B cell (primary cell): Measurements from ENCODE around the gene MYO6. TPM values are rescaled to one million over a fixed set of nuclear protein-coding genes. Genes with fewer than 3 reads are reported as not detected.

ENCODE experiments used
- ATAC-seq: fragments of 200-7000 bp; cut with Tn5 transposase; one replicate; pipeline ENCODE4 v1.10.0; 2021; ENCODE audit warnings: low read depth, mild to moderate bottlenecking, moderate number of reproducible peaks, moderate library complexity
- CTCF ChIA-PET: fragments of 350-600 bp; sonication (Branson Sonifier 250); formaldehyde crosslinking; loops from one replicate; lab custom pipeline; 2021; ENCODE audit warnings: antibody characterized with exemption, inconsistent platforms; lab: Charles Lee
- POLR2A ChIA-PET: fragments of 350-600 bp; sonication (Branson Sonifier 250); formaldehyde crosslinking; loops from one replicate; lab custom pipeline; 2021; ENCODE audit warnings: antibody characterized with exemption; lab: Charles Lee
- DNase-seq: peaks from one replicate; pipeline ENCODE4 v3.0.0; 2013
- H2AFZ ChIP-seq: 2 replicates; pipeline ENCODE4 v1.6.1; 2012; ENCODE audit warnings: mild to moderate bottlenecking, low read depth, low read length; ENCODE audit not compliant: insufficient read depth, poor library complexity, severe bottlenecking
- H3K27ac ChIP-seq, 2 donors: 1 replicate in 1 of 2; 2 replicates in 1 of 2; pipeline ENCODE4 v1.5.1; 2012 to 2013; ENCODE audit warnings: low read length in 2 of 2, mild to moderate bottlenecking in 2 of 2, moderate library complexity in 1 of 2
- H3K27me3 ChIP-seq, 4 experiments: fragments of 200-600 bp in 1 of 4; sonication (generic) in 1 of 4; replicated peaks in 1 of 4; 1 replicate in 2 of 4; 2 replicates in 2 of 4; pipeline versions ENCODE4 v1.6.1 to v1.7.0; 2013 to 2016; ENCODE audit warnings: low read length in 3 of 4, mild to moderate bottlenecking in 2 of 4, mixed read lengths in 1 of 4, moderate library complexity in 1 of 4; ENCODE audit not compliant: insufficient read depth in 4 of 4, control insufficient read depth in 3 of 4; ENCODE audit errors: control extremely low read depth in 1 of 4
- H3K36me3 ChIP-seq, 2 experiments: replicated peaks in 1 of 2; 1 replicate in 1 of 2; 2 replicates in 1 of 2; pipeline versions ENCODE4 v1.6.1 to v1.7.1; 2013; ENCODE audit warnings: low read length in 1 of 2; ENCODE audit not compliant: insufficient read depth in 2 of 2, control insufficient read depth in 1 of 2; ENCODE audit errors: control extremely low read depth in 1 of 2, extremely low read depth in 1 of 2
- H3K4me1 ChIP-seq, 2 donors: fragments of 200-600 bp in 1 of 2; sonication (generic) in 1 of 2; 1 replicate in 1 of 2; 2 replicates in 1 of 2; pipeline versions ENCODE4 v1.5.1 to v1.6.1; 2013 to 2017; ENCODE audit warnings: low read length in 2 of 2; ENCODE audit not compliant: control insufficient read depth in 2 of 2, insufficient read depth in 2 of 2
- H3K4me2 ChIP-seq: replicated peaks from 2 replicates; pipeline ENCODE3; 2012; ENCODE audit warnings: mild to moderate bottlenecking, low read depth, low read length; ENCODE audit not compliant: poor library complexity, severe bottlenecking
- H3K4me3 ChIP-seq, 5 experiments: fragments of 200-600 bp in 1 of 5; sonication (generic) in 1 of 5; 1 replicate in 3 of 5; 2 replicates in 2 of 5; pipeline versions ENCODE4 v1.5.1 to v1.7.0; 2011 to 2016; ENCODE audit warnings: low read length in 4 of 5, mild to moderate bottlenecking in 4 of 5, low read depth in 2 of 5, control low read depth in 1 of 5, moderate library complexity in 1 of 5; ENCODE audit not compliant: insufficient read depth in 1 of 5; ENCODE audit errors: control extremely low read depth in 1 of 5, extremely low read depth in 1 of 5
- H3K79me2 ChIP-seq: fragments of 200-600 bp; sonication (generic); one replicate; pipeline ENCODE4 v1.6.0; 2016; ENCODE audit warnings: low read length; ENCODE audit not compliant: control insufficient read depth, insufficient read depth
- H3K9ac ChIP-seq: fragments of 200-600 bp; sonication (generic); 2 replicates; pipeline ENCODE4 v1.6.1; 2017; ENCODE audit warnings: mild to moderate bottlenecking, low read length, moderate library complexity
- H3K9me3 ChIP-seq, 3 donors: one replicate each; pipeline versions ENCODE4 v1.6.1 to v1.7.1; 2013; ENCODE audit warnings: low read length in 2 of 3; ENCODE audit not compliant: control insufficient read depth in 2 of 3, insufficient read depth in 1 of 3; ENCODE audit errors: control extremely low read depth in 1 of 3
- H4K20me1 ChIP-seq: 2 replicates; pipeline ENCODE4 v1.6.0; 2012; ENCODE audit warnings: mild to moderate bottlenecking, low read length; ENCODE audit not compliant: insufficient read depth, control insufficient read depth, poor library complexity, severe bottlenecking
- H3K27ac Mint-ChIP-seq: one replicate; pipeline ENCODE4 v1.8.0; 2021; ENCODE audit warnings: mixed read lengths
- H3K27me3 Mint-ChIP-seq: one replicate; pipeline ENCODE4 v1.8.0; 2021; ENCODE audit warnings: mixed read lengths
- H3K4me1 Mint-ChIP-seq: one replicate; pipeline ENCODE4 v1.8.0; 2021; ENCODE audit warnings: mixed read lengths
- H3K4me3 Mint-ChIP-seq: one replicate; pipeline ENCODE4 v1.8.0; 2021; ENCODE audit warnings: mixed read lengths
- H3K9me3 Mint-ChIP-seq: one replicate; pipeline ENCODE4 v1.8.0; 2022; ENCODE audit warnings: mixed read lengths; ENCODE audit not compliant: insufficient read depth
- EZH2 ChIP-seq: IDR thresholded peaks from 2 replicates; pipeline ENCODE4 v1.6.1; 2012; ENCODE audit warnings: borderline replicate concordance, low read depth, mild to moderate bottlenecking, moderate library complexity, low read length; ENCODE audit not compliant: insufficient read depth, poor library complexity, severe bottlenecking
- WGBS: methylation state at CpG from one replicate; pipeline ENCODE4 v1.1.5; 2013; ENCODE audit warnings: missing lambda C conversion rate; ENCODE audit not compliant: insufficient coverage; 5-methylcytosine and 5-hydroxymethylcytosine counted together
- intact Hi-C: fragments of 100-400 bp; cut with micrococcal nuclease; formaldehyde crosslinking; loops from one replicate; pipeline ENCODE4 v1.10.0; 2022
- polyA plus RNA-seq: library from polyadenylated mRNA; depleted of rRNA; stranded (reverse); fragments of >200 nt; gene quantifications from 2 replicates; pipeline ENCODE4 v1.2.3, GENCODE V29; 2012
- total RNA-seq, 2 donors: library from RNA; stranded (reverse); fragments of 120-200 nt in 1 of 2; gene quantifications; 1 replicate in 1 of 2; 2 replicates in 1 of 2; pipeline versions ENCODE4 v1.2.3 to v1.2.4, GENCODE V29; 2013 to 2022
- TF ChIP-seq, protein P1 (sequence below): fragments of 200-600 bp; IDR thresholded peaks from one replicate; pipeline ENCODE4 v1.8.0; 2022; ENCODE audit warnings: antibody characterized with exemption, mild to moderate bottlenecking

The MYO6 gene
- total and polyA plus RNA-seq, 2 donors (not counting 1 experiment from before 2014, with no cell fraction given), result 0.09 to 0.59 TPM

DNA sequence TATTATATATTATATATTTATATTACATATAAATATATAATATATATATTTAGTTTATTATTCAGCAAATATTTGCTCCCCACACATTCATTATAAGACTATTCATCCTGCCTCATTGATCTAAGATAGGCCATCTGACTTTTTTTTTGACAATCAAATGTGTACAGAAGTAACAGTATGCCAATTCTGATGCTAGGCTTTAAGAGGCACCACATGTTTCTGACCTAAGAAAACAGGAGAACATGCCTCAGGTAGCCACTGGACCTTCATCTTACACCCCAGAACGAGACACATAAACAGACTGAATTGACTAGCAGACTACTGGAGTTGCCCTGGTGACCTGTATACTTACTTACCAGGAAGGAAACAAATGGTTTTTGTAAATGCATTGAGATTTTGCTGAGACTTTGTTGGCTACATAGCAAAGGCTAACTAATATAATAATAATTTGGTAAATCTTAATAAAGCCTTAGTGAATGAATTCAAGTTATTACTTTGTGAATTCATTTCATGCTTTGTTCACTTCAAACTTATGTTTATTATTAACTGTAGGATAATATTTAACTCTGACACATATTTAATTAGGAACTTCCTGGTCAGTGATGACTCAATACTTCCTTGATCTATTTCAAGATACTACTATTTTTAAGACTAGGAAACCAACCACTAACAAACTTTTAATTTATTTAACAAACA lies 13.4 kb upstream of the MYO6 start:
- ChIA-PET POLR2A (no interaction called here), CTCF (no interaction called here)
- TF ChIP-seq, protein P1, sequence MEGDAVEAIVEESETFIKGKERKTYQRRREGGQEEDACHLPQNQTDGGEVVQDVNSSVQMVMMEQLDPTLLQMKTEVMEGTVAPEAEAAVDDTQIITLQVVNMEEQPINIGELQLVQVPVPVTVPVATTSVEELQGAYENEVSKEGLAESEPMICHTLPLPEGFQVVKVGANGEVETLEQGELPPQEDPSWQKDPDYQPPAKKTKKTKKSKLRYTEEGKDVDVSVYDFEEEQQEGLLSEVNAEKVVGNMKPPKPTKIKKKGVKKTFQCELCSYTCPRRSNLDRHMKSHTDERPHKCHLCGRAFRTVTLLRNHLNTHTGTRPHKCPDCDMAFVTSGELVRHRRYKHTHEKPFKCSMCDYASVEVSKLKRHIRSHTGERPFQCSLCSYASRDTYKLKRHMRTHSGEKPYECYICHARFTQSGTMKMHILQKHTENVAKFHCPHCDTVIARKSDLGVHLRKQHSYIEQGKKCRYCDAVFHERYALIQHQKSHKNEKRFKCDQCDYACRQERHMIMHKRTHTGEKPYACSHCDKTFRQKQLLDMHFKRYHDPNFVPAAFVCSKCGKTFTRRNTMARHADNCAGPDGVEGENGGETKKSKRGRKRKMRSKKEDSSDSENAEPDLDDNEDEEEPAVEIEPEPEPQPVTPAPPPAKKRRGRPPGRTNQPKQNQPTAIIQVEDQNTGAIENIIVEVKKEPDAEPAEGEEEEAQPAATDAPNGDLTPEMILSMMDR, result no peak
- no peak for TF ChIP-seq EZH2
- Histone ChIP-seq H3K27ac (no peak overlapping the region), H2AFZ (no peak overlapping the region), H3K36me3 (no peaks in the 10 kb centered on the region), H3K9ac (no peak overlapping the region), H3K79me2 (no peaks in the 10 kb centered on the region), H4K20me1 (no peaks in the 10 kb centered on the region), H3K27me3 (peaks cover 0 to 9% (median 0%) of the 10 kb centered on the region in 4 experiments), H3K4me2 (no peak overlapping the region), H3K4me1 (no peaks in the 10 kb centered on the region), H3K9me3 (peaks cover 0 to 4% (median 0%) of the 10 kb centered on the region in 3 donors), H3K4me3 (no peak overlapping the region)
- H3K27me3 Mint-ChIP-seq, result peaks cover 13% of the 10 kb centered on the region
- intact Hi-C loops, result no loop called here
- no peak for DNase-seq
- no peak for ATAC-seq
- peaks cover 3% of the 10 kb centered on the region for H3K4me1 Mint-ChIP-seq
- 60% methylated on average over 1 of the region's 1 CpG for WGBS
- H3K9me3 Mint-ChIP-seq, result no peaks in the 10 kb centered on the region
- H3K4me3 Mint-ChIP-seq, result no peak overlapping the region
- no peak overlapping the region for H3K27ac Mint-ChIP-seq

GRCh38 chr6:75743971-75744370 lies 5.1 kb upstream of the MYO6 start:
- ChIA-PET POLR2A (no interaction called here), CTCF (no interaction called here)
- Histone ChIP-seq H3K27ac (no peak overlapping the region), H3K4me1 (peaks cover 17 to 19% of the 10 kb centered on the region in 2 donors), H3K36me3 (no peaks in the 10 kb centered on the region), H3K4me3 (no peak overlapping the region), H4K20me1 (no peaks in the 10 kb centered on the region), H3K27me3 (peaks cover 1 to 52% (median 36%) of the 10 kb centered on the region in 4 experiments), H3K79me2 (no peaks in the 10 kb centered on the region), H2AFZ (no peak overlapping the region), H3K4me2 (no peak overlapping the region), H3K9me3 (peaks cover 0 to 16% (median 0%) of the 10 kb centered on the region in 3 donors), H3K9ac (no peak overlapping the region)
- no peak for ATAC-seq
- TF ChIP-seq, protein P1, result no peak
- no peak for TF ChIP-seq EZH2
- H3K4me3 Mint-ChIP-seq, result no peak overlapping the region
- peaks cover 2% of the 10 kb centered on the region for H3K9me3 Mint-ChIP-seq
- peaks cover 13% of the 10 kb centered on the region for H3K4me1 Mint-ChIP-seq
- WGBS, result 100% methylated on average over 1 of the region's 4 CpGs
- DNase-seq, result no peak
- H3K27me3 Mint-ChIP-seq, result peaks cover 50% of the 10 kb centered on the region
- intact Hi-C loops, result no loop called here
- no peak overlapping the region for H3K27ac Mint-ChIP-seq
